ENCODE measurements around the gene SNIP1. TPM values are rescaled to one million over a fixed set of nuclear protein-coding genes. Genes with fewer than 3 reads are reported as not detected.

SNIP1 gene
- total RNA-seq, 3 donors from 2014 or later (not counting 1 experiment from before 2014, with no cell fraction given) = 67.2 to 74.8 (median 68.1) TPM

GRCh38 chr1:37574834-37575480 lies 20.9 kb upstream of the SNIP1 start:
- no peaks in the 10 kb centered on the region for H3K27me3 Mint-ChIP-seq (ENCODE audit: low read depth in 2 of 2)
- Histone ChIP-seq H3K4me3 (ENCODE audit: low read length) (no peak overlapping the region), H3K27me3 (ENCODE audit: control insufficient read depth, insufficient read depth, low read length) (no peaks in the 10 kb centered on the region), H3K9me3 (ENCODE audit: control insufficient read depth, insufficient read depth, low read length) (no peaks in the 10 kb centered on the region), H3K36me3 (ENCODE audit: control insufficient read depth, insufficient read depth, low read length) (peaks cover 73% of the 10 kb centered on the region), H3K4me1 (ENCODE audit: control insufficient read depth, insufficient read depth, low read length) (no peaks in the 10 kb centered on the region), H3K27ac (ENCODE audit: low read length) (no peak overlapping the region)
- no peak overlapping the region for H3K27ac Mint-ChIP-seq
- no peaks in the 10 kb centered on the region for H3K4me1 Mint-ChIP-seq
- H3K9me3 Mint-ChIP-seq = no peaks in the 10 kb centered on the region
- no peak overlapping the region for H3K4me3 Mint-ChIP-seq
- DNase-seq (no peak), ATAC-seq (no peak)
- TF ChIP-seq CTCF (IDR thresholded peaks at IDR 0.05) = no peak
- intact Hi-C loops (cut with micrococcal nuclease) = no loop called here
- H3K36me3 Mint-ChIP-seq = peaks cover 41% of the 10 kb centered on the region
- WGBS (ENCODE audit: insufficient coverage) = 87% methylated on average over 7 of the region's 7 CpGs

- Histone ChIP-seq H3K4me3 (ENCODE audit: low read length) (no peak overlapping the region), H3K27ac (ENCODE audit: low read length) (no peak overlapping the region), H3K4me1 (ENCODE audit: control insufficient read depth, insufficient read depth, low read length) (no peaks in the 10 kb centered on the region), H3K9me3 (ENCODE audit: control insufficient read depth, insufficient read depth, low read length) (no peaks in the 10 kb centered on the region), H3K27me3 (ENCODE audit: control insufficient read depth, insufficient read depth, low read length) (no peaks in the 10 kb centered on the region), H3K36me3 (ENCODE audit: control insufficient read depth, insufficient read depth, low read length) (peaks cover 93% of the 10 kb centered on the region)
- 80% methylated on average over 3 of the region's 3 CpGs for WGBS (ENCODE audit: insufficient coverage)
- intact Hi-C loops (cut with micrococcal nuclease) = no loop called here
- DNase-seq (no peak), ATAC-seq (no peak)
- H3K4me3 Mint-ChIP-seq = no peak overlapping the region
- no peaks in the 10 kb centered on the region for H3K27me3 Mint-ChIP-seq (ENCODE audit: low read depth in 2 of 2)
- H3K4me1 Mint-ChIP-seq = no peaks in the 10 kb centered on the region
- H3K9me3 Mint-ChIP-seq = no peaks in the 10 kb centered on the region
- peaks cover 69% of the 10 kb centered on the region for H3K36me3 Mint-ChIP-seq
- H3K27ac Mint-ChIP-seq = peak overlapping the region in 1 of 2 donors; percentile 9
- TF ChIP-seq CTCF (IDR thresholded peaks at IDR 0.05) = no peak
Measured at GRCh38 chr1:37570528-37571334, 16.6 kb upstream of the SNIP1 start.

- Mint-ChIP-seq H3K36me3 (peaks cover 51% of the 10 kb centered on the region), H3K4me3 (no peak overlapping the region), H3K27me3 (ENCODE audit: low read depth in 2 of 2) (no peaks in the 10 kb centered on the region), H3K4me1 (no peaks in the 10 kb centered on the region), H3K9me3 (no peaks in the 10 kb centered on the region), H3K27ac (no peak overlapping the region)
- H3K4me3 ChIP-seq (ENCODE audit: low read length) = no peak overlapping the region
- no peak overlapping the region for H3K27ac ChIP-seq (ENCODE audit: low read length)
- no peaks in the 10 kb centered on the region for H3K27me3 ChIP-seq (ENCODE audit: control insufficient read depth, insufficient read depth, low read length)
- ATAC-seq = no peak
- 97% methylated on average over 3 of the region's 3 CpGs for WGBS (ENCODE audit: insufficient coverage)
- H3K9me3 ChIP-seq (ENCODE audit: control insufficient read depth, insufficient read depth, low read length) = no peaks in the 10 kb centered on the region
- no peak for TF ChIP-seq CTCF (IDR thresholded peaks at IDR 0.05)
- intact Hi-C loops (cut with micrococcal nuclease) = no loop called here
- H3K4me1 ChIP-seq (ENCODE audit: control insufficient read depth, insufficient read depth, low read length) = no peaks in the 10 kb centered on the region
- H3K36me3 ChIP-seq (ENCODE audit: control insufficient read depth, insufficient read depth, low read length) = peaks cover 68% of the 10 kb centered on the region
- DNase-seq = no peak
Measured at GRCh38 chr1:37567023-37567422, 12.9 kb upstream of the SNIP1 start.

All from natural killer cell (primary cell).